WTC11 (cell line): ENCODE measurements around the gene FGD2. TPM values are rescaled to one million over a fixed set of nuclear protein-coding genes. Genes with fewer than 3 reads are reported as not detected.

Experiments
- ATAC-seq: fragments of 200-7000 bp; cut with Tn5 transposase; 2 replicates; pipeline ENCODE4 v1.10.0; 2021; ENCODE audit warnings: mild to moderate bottlenecking, moderate library complexity
- CTCF ChIA-PET: fragments of 300-600 bp; sonication (Branson Sonifier 250); formaldehyde crosslinking; loops from one replicate; lab custom pipeline; 2021; ENCODE audit warnings: antibody characterized with exemption; lab: Charles Lee
- POLR2A ChIA-PET: fragments of 350-600 bp; sonication (Branson Sonifier 250); formaldehyde crosslinking; loops from one replicate; lab custom pipeline; 2021; ENCODE audit warnings: antibody characterized with exemption; lab: Charles Lee
- DNase-seq: peaks from one replicate; pipeline ENCODE4 v3.0.0; 2021; ENCODE audit warnings: low spot score
- H3K27ac Mint-ChIP-seq: 2 replicates; pipeline ENCODE4 v1.8.0; 2021; ENCODE audit warnings: mixed read lengths
- H3K27me3 Mint-ChIP-seq: 2 replicates; pipeline ENCODE4 v1.8.0; 2021; ENCODE audit warnings: low read depth, mild to moderate bottlenecking, moderate library complexity, mixed read lengths
- H3K36me3 Mint-ChIP-seq: 2 replicates; pipeline ENCODE4 v1.8.0; 2021; ENCODE audit warnings: mixed read lengths
- H3K4me1 Mint-ChIP-seq: 2 replicates; pipeline ENCODE4 v1.8.0; 2022; ENCODE audit warnings: mixed read lengths
- H3K4me3 Mint-ChIP-seq: 2 replicates; pipeline ENCODE4 v1.8.0; 2021; ENCODE audit warnings: mild to moderate bottlenecking, moderate library complexity, mixed read lengths
- H3K9me3 Mint-ChIP-seq: 2 replicates; pipeline ENCODE4 v1.8.0; 2021; ENCODE audit warnings: mixed read lengths
- CREB1 ChIP-seq: sonication (generic); formaldehyde crosslinking; IDR thresholded peaks from 2 replicates; pipeline ENCODE4 v1.8.0; 2023; ENCODE audit warnings: mild to moderate bottlenecking, missing genetic modification reagents
- ESRRA ChIP-seq: sonication (generic); formaldehyde crosslinking; IDR thresholded peaks from 2 replicates; pipeline ENCODE4 v1.8.1; 2022; ENCODE audit warnings: mild to moderate bottlenecking, missing genetic modification reagents, borderline replicate concordance
- FOXJ3 ChIP-seq: sonication (generic); formaldehyde crosslinking; IDR thresholded peaks from 2 replicates; pipeline ENCODE4 v1.9.0; 2021; ENCODE audit warnings: missing genetic modification reagents, mild to moderate bottlenecking, borderline replicate concordance
- HMGXB4 ChIP-seq: sonication (generic); formaldehyde crosslinking; IDR thresholded peaks from 2 replicates; pipeline ENCODE4 v1.8.1; 2023; ENCODE audit warnings: mild to moderate bottlenecking, moderate library complexity, missing genetic modification reagents
- NR3C1 ChIP-seq: sonication (generic); formaldehyde crosslinking; conservative IDR thresholded peaks from 2 replicates; pipeline ENCODE4 v1.8.1; 2023; ENCODE audit warnings: low read depth, mild to moderate bottlenecking, missing genetic modification reagents
- PRDM15 ChIP-seq: sonication (generic); formaldehyde crosslinking; IDR thresholded peaks from 2 replicates; pipeline ENCODE4 v1.8.0; 2022; ENCODE audit warnings: missing genetic modification reagents
- RELA ChIP-seq: sonication (generic); formaldehyde crosslinking; IDR thresholded peaks from 2 replicates; pipeline ENCODE4 v1.8.1; 2022; ENCODE audit warnings: missing genetic modification reagents, mild to moderate bottlenecking, borderline replicate concordance
- RORB ChIP-seq: fragments of 250-450 bp; sonication (Bioruptor Pico); IDR thresholded peaks from 2 replicates; pipeline ENCODE4 v1.9.0; 2021; ENCODE audit warnings: mild to moderate bottlenecking
- SMAD3 ChIP-seq: sonication (generic); formaldehyde crosslinking; IDR thresholded peaks from 2 replicates; pipeline ENCODE4 v1.8.0; 2022; ENCODE audit warnings: missing genetic modification reagents, mild to moderate bottlenecking, borderline replicate concordance
- USF1 ChIP-seq: sonication (generic); formaldehyde crosslinking; IDR thresholded peaks from 2 replicates; pipeline ENCODE4 v1.8.0; 2022; ENCODE audit warnings: mild to moderate bottlenecking, missing genetic modification reagents
- ZNF219 ChIP-seq: sonication (generic); formaldehyde crosslinking; IDR thresholded peaks from 2 replicates; pipeline ENCODE4 v1.8.0; 2023; ENCODE audit warnings: missing genetic modification reagents, mild to moderate bottlenecking, borderline replicate concordance
- ZNF416 ChIP-seq: fragments of 250-450 bp; sonication (Bioruptor Pico); IDR thresholded peaks from 2 replicates; pipeline ENCODE4 v1.9.0; 2021; ENCODE audit warnings: mild to moderate bottlenecking, inconsistent platforms
- total RNA-seq: library from RNA; stranded (reverse); gene quantifications from 3 replicates; pipeline ENCODE4 v1.2.3, GENCODE V29; 2021

Gene FGD2
- total RNA-seq, 1 experiment from 2014 or later, result 0.31 TPM

- H3K27me3 Mint-ChIP-seq, result no peaks in the 10 kb centered on the region
- H3K36me3 Mint-ChIP-seq, result no peaks in the 10 kb centered on the region
- ChIA-PET CTCF (interaction anchor here (1.4 to 5.5 kb wide), 2 partner anchors 122 to 129 kb away, joined by 3 to 70 read pairs; partner anchors contain the start of gene PIM1), POLR2A (no interaction called here)
- peak; percentile 76 for TF ChIP-seq PRDM15 (CRISPR knock-in tag)
- no peak for TF ChIP-seq HMGXB4 (CRISPR knock-in tag)
- peaks cover 20% of the 10 kb centered on the region for H3K4me1 Mint-ChIP-seq
- ATAC-seq (no peak), DNase-seq (no peak)
- no peak overlapping the region for H3K4me3 Mint-ChIP-seq
- H3K27ac Mint-ChIP-seq, result peak overlapping the region; percentile 26; the same call in 1 of the 2 replicates
- H3K9me3 Mint-ChIP-seq, result no peaks in the 10 kb centered on the region
These were observed 43.0 kb downstream of the FGD2 start for GRCh38 chr6:37048403-37048850.

- no peaks in the 10 kb centered on the region for H3K27me3 Mint-ChIP-seq
- peak overlapping the region; percentile 26 for H3K27ac Mint-ChIP-seq
- POLR2A ChIA-PET, result no interaction called here
- ATAC-seq, result no peak
- CTCF ChIA-PET, result interaction anchor here (1.4 to 5.5 kb wide), 2 partner anchors 121 to 128 kb away, joined by 3 to 70 read pairs; partner anchors contain the start of gene PIM1
- no peak overlapping the region for H3K4me3 Mint-ChIP-seq
- H3K9me3 Mint-ChIP-seq, result no peaks in the 10 kb centered on the region
- TF ChIP-seq CREB1 (CRISPR knock-in tag) (no peak), USF1 (no peak), PRDM15 (CRISPR knock-in tag) (no peak), ZNF416 (CRISPR knock-in tag) (no peak), ESRRA (CRISPR knock-in tag) (no peak), RELA (no peak), RORB (CRISPR knock-in tag) (no peak), FOXJ3 (no peak)
- H3K36me3 Mint-ChIP-seq, result no peaks in the 10 kb centered on the region
- H3K4me1 Mint-ChIP-seq, result peaks cover 20% of the 10 kb centered on the region
- no peak for DNase-seq
These were observed 43.6 kb downstream of the FGD2 start for GRCh38 chr6:37048851-37049757.

GRCh38 chr6:37049758-37050044 is 44.2 kb downstream of the FGD2 start:
- Mint-ChIP-seq H3K4me1 (peaks cover 20% of the 10 kb centered on the region), H3K36me3 (no peaks in the 10 kb centered on the region), H3K27ac (no peak overlapping the region), H3K4me3 (no peak overlapping the region), H3K9me3 (no peaks in the 10 kb centered on the region), H3K27me3 (no peaks in the 10 kb centered on the region)
- POLR2A ChIA-PET, result no interaction called here
- TF ChIP-seq ZNF219 (CRISPR knock-in tag) (no peak), NR3C1 (no peak), SMAD3 (CRISPR knock-in tag) (no peak)
- CTCF ChIA-PET, result interaction anchor here (2.6 to 5.5 kb wide), 2 partner anchors 20 to 121 kb away, joined by 20 to 70 read pairs; partner anchors contain the start of gene PIM1
- no peak for ATAC-seq
- no peak for DNase-seq
